M059J (cell line): ENCODE results near the gene RPL10A. TPM values are rescaled to one million over a fixed set of nuclear protein-coding genes. Genes with fewer than 3 reads are reported as not detected.
A peak's percentile ranks its signal among the peaks of the same experiment; 100 is the strongest.

Source experiments
- DNase-seq: peaks from one replicate; pipeline ENCODE4 v3.0.0-alpha.2; 2012; ENCODE audit warnings: low read depth
- total RNA-seq: library from RNA; depleted of rRNA; stranded (reverse); fragments of >200 nt; shearing (Covaris generic); gene quantifications from 2 replicates; pipeline ENCODE4 v1.2.3, GENCODE V29; 2014

Gene RPL10A
- total RNA-seq, 1 experiment from 2014 or later: 778 TPM

DNA sequence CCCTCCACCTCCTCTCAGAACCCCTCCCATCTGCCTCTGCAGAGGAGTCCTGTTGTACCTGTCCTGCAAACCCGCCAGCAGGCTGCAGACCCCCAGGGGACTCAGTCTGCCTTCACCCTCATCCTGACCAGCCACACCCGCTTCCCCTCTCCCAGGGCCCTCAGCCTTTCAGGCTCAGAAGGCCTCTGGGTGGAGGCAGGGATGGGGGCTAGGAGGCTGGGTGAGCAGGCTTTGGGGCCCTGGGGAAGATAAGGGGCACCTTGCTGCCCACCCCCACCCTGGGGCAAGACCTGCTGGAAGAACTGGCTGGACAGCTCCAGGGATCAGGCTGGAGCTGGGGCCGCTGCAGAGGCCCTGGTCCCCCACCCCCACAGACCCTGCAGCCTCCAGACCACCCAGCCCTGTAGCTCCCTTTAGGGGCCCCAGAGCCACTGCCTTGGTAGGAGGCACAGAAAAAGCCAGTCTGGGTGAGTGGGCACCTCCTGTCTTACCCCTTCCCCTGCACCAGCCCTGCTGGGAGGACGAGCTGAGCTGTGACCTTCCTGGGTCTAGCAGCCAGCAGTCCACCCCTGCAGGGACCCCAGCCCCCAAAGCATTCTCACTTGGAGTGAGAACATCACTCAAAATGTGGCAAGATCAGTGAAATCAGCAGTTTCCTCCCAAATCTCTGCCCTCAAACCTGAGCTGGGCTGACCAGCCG, 23.5 kb downstream of the RPL10A start:
- DNase-seq: no peak

DNA sequence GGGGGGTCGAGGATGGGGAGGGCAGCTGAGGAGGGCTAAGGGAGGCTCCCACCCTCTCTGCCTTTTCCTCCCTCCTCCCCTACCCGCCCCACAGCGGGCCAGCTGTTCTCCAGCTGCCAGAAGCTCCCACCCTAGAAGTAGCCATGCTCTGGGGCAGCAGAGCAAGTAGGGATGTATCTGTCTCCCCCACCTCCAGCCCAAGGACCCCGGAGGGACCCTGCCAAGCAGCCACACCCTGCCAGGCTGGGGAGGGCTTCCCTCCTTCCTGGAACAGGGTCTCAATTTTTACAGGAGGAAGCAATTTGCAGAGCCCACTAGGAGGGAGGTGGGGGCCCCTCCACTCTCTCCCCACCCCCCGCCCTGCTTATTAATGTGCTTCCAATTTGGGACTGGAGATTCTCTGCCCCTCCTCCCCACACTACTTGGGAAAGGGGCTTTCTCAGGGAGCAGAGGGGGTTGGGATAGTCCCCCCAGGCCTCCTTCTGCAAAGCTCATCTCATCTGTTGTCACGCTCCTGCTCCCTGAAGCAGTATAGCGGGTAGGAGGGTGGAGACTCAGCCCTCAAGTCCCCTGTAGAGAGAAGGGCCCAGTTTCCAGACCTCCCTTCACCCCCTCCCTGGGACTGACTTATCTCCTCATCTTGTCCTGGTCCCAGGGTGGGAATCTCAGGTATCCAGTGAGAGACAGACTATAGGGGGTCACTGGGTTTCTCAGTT, 24.2 kb downstream of the RPL10A start:
- no peak for DNase-seq

DNA sequence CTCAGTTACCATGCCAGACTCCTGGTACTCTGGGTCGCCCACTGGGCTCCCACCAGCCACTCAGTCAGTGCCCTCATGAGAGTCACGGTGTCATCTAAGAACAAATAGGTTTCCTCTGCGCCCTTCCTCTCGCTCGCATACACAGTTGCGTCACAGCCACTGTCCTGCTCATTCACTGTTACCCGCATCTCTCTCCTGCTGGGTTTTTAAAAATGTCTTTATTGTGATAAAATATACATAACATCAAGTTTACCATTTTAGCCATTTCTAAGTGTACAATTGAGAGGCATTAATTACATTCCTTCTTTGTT, 24.7 kb downstream of the RPL10A start:
- DNase-seq: no peak

DNA sequence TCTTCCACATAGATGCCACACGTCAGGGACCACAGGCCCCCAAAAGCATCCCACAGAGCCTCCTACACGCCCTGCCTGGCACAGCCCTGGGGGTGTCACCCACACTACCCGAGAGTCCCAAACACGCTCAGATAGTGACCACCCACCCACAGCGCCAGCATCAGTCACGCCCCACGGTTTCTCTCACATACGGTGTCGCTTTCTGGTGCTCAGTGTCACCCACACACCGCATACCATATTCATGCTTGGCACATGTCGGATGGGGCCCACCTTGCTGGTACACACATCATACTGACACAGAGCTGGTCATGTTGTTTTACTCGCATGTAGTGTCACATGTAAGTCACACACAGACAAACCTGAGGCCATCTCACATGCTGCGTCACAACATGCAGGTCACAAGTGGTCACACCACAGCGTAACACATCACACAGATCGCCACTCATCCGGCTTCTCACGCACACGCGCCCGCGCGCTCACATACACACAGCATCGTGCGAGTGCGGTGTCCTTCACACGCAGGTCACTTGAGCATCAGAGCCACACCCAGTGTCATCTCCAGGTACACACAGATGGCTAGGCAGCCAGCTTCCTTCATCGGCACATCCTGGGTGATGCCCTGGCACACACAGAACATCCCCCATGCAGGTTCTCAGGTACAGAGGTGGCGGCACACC, 25.2 kb downstream of the RPL10A start:
- no peak for DNase-seq

DNA sequence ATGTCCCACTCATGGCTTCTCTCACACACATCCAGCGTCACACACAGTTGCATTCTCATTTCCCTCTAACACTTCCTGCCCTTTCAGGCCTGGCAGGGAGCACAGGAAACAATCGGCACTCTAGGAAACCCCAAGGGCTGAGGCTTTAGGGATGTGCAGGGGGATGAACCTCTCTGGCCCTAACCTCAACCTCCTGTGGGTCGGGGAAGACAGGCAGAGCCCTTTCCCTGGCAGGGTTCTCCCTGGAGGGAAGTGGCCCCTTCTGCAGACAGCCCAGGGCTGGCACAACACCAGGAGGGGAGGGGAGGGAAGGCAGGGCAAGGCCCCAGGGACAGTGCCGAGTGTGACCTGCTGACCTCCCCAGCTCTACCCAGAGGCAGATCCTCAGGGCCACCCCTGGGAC, 26.0 kb downstream of the RPL10A start:
- DNase-seq: peak; percentile 29

DNA sequence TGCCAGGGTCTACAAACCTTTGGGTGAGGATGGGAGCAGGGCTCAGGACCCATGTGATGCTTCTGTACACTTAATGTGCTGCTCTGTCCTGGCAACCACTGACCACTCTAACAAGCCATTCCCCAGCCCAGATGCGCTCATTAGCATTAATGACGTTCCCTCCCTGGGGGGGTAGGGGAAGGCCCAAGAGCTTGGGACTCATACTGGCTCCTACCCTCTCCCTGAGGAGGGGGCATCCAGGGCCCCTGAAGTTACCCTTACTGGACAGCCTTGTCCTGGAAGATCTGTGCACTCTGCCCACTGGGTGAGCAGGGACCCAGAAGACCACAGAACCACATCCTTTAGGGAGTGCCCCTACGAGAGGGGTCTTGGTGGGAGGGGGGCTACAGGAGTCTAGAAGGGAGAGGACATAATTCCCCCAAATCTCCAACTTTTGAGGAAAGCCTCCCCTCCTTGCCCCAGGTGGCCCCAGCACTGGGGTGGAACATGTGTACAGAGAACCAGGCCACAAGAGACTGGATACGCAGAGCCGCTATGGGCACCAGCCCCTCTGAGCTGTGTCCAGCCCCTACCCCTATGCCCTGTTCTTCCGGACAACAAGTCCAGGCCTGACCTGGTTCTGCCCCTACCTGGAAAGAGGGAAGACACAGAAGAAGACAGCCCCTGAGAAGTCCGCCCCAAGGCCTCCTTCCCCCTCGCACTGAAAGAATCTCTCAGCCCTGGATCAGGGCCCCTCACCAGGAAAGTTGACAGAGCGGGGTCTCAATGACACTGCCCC, 27.2 kb downstream of the RPL10A start:
- DNase-seq: no peak

DNA sequence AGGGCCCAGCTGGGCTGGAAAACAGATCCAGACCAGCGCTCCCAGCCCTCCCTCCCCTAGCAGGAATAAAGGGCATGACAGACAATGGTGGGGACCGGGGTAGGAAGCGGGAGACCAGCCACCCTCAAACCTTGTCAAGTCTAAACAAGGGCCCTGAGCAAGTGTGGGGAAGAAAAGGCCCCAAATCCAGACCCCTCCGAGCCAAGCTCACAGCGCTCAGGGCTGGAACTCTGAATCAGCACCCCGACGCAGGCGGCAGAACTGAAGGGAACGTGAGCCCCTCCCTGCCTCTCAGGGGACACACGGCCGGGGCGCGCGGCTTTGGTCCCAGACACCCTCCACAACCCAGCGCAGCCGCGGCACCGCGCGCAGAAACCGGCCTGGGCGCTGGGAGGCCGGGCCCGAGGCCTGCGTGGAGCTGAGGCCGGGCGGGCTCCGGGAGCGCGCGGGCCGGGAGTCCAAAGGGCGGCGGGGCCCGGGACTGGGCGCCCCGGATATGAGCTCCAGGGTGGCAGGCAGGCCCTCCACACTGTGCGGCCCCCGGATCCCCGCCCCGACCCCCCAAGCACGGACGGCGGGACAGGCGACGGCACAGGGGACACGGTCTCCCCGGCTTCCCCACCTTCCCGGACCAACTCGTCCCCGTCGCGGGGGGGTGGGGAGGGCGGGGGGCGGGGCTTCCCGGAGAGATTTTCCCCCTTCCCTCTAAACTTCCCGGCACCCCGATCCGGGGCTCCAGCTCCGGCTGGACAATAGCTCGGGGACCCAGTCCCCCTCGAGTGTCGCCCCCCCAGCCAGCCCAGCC, 28.0 kb downstream of the RPL10A start:
- DNase-seq: peak; percentile 60

DNA sequence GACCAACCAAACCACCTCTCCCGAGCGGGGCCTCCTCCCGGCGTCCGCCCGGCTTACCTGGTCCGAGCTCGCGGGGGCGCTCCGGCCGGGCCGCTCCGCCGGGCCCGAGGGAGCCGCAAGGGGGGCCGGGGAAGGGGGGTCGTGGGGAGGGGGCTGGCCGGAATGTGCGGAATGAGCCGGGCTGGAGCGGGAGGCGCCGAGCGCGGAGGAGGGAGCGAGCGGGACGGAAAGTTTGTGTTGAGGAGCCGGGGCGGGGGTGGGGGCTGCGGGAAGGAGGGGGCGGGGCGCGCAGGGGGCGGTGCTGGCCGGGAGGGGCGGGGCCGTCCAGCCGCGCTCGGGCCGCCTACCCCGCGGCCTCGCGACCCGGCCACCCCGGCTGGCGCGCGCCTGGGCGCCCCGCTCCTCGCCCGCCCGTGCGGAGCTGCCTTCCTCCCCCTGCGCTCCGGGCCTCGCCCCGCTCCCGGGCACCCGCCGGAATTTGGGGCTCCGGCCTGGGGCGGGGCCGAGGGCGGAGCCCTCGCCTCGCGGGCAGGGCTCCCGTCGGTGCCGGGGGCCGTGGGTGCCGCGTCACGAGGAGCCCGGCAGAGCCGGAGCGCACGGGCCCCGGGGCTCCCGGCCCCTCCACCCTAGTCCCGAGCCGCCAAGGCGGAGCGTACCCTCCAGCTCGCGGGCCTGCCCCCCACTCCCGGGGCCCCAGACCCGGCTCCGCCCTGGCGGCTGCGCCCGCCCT, 28.8 kb downstream of the RPL10A start, which contains the start of gene TEAD3:
Gene TEAD3 (minus strand): TSS at position 239 of the 730 bp plus-strand sequence.
- peak; percentile 79 for DNase-seq

DNA sequence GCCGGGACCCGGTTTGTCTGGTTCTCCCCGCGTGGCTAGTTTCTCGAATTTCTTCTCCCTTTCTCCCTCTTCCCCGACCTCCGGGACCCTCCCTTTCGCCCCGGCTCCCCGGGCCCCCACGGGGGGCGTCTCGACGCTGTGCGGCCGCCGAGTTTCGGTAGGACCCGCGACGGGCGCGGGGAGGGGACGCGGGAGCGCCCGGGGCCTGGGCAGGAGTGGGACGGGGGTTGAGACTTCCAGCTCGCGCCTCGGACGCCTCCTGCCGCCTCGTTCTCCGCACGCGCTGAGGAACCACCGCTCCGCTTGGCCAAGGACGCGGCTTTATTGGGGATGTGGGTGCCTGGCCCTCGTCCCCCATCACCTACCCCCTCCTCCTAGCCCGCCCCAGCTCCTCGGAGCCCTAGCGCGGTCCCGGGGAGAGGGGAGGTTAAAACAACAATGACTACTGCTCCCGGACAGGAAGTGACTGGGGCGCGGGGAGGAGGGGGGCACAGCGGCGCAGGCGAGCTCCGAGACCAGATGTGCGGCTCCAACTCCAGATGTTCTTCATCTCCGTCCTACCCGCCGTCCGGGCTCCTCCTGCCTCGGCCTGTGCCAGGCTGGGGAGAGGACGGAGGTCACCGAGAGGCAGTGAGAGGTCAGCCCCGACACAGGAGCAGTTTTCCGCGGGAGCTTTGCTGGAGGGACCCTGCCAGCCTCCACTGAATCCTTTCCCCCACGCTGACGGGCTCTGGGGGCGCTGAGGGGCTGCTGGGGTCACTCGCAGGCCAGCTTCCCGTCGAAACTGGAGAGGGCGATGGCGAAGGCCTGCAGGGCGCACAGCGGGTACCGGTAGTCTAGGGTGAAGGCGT, 29.6 kb downstream of the RPL10A start:
- peak; percentile 77 for DNase-seq

DNA sequence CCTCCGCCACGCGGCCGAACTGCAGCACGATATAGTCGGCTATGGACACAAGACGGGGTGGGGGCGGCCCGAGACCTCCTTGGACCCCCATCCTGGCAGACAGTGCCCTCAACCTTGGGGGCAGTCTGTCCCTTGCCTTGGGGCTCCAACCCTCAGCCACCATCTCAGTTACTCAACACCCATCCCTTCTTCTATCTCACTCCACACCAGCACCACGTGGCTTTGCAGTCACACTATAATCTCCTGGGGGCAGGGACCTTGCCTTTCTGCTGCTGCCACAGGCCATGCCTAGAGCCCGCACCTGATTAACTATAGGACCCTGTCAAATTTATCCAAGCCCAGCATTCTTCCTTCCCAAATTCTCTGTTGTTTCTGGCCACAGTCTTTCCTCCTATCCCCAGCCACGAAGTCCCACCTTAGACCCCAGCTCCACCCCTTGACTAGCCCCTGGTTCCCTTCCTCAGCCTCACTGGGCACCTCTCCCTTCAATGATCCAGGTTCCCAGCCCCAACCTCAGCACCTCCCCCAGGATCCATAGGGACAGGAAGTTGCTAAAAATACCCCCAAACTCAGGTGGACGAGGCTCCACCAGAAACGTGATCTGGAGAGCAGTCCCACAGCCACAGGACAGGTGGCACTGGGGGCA, 30.3 kb downstream of the RPL10A start:
- no peak for DNase-seq

DNA sequence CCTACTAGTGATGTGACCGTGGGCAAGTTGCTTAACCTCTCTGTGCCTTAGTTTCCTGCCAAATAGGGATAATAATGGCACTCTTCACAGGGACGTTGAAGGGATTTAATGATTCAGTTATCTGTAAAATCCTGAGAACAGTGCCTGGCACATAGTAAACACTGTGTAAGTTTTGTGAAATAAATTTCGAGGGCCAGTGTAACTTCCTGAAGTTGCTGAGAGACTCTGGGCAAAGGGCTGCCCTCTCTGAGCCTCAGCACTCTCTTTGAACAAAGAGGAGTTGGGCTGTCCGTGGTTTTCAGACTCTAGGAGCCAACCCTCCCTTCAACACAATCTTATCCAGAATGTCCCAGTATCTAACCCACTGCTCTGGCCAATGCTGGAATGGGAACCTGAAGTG, 31.2 kb downstream of the RPL10A start:
- DNase-seq: no peak

DNA sequence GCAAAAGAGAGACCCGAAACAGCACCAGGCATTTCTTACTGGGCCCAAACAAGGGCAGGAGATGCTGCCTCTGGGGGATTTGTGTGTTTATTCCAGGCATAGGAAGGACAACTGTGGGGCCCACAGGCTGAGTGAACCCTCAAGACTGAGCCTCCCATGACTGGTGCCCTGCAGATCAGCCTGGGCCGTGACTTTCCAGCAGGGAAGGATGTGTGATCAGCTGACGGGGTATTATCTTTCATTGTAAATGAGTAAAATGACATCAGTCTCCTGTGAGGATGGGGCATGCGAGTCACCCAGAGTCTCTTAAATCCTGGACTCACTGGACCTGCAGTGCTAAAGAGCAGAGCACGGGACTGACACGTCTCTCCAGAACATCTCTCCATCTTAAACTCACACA, 32.6 kb downstream of the RPL10A start:
- DNase-seq: peak; percentile 78

DNA sequence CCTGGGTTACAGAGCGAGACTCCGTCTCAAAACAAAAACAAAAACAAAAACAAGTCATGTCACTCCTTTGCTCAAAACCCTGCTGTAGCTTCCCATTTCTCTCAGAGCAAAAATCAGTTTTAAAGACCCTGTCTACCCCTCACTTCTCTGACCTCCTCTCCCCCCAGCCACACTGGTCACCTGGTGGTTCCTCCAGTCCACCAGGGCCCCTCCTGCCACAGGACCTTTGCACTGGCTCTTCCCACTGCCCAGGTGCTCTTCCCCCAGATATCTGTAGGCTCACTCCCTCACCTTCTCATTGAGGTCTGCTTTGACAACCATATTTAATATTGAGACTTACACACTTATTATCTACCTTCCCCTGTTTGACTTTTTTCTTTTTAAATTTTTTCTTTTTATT, 33.6 kb downstream of the RPL10A start:
- no peak for DNase-seq

DNA sequence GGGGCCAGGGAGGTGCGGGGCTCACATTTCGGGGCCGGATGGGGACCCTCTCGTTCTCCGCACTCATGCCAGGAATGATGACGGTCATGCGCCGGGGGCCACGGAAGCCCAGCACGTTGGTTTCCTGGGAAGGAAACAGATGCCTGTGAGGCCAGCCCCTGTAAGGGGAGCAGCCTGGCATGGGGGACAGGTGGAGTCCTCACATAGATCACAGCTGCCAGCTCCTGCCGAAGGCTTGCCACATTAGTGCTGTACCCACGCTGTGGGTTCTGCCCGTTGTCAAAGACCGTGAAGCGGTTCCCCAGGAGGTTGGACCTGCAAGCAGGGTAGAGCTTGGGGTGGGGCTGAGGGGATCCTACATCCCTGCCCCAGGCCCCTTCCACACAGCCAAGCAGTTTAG, 35.3 kb downstream of the RPL10A start:
- no peak for DNase-seq

DNA sequence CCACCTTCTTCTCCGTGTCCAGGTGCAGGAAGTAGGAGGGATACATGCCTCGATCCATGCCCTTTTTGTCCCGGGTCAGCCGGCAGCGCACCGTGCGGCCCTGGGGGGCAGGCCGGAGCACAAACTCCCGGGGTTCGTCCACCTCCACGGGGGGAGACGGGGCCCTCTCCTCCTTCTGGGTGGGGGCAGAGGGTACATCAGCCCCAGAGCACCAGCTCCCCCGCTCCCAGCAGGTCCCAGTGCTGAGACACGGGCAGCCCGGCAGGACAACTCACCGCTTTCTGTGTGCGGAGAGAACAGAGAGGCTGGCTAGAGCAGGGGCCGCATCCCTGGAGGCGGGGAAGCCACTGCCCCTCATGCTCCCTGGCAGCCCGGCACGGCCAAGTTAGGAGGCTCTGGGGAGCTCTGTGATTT, 37.8 kb downstream of the RPL10A start:
- no peak for DNase-seq

DNA sequence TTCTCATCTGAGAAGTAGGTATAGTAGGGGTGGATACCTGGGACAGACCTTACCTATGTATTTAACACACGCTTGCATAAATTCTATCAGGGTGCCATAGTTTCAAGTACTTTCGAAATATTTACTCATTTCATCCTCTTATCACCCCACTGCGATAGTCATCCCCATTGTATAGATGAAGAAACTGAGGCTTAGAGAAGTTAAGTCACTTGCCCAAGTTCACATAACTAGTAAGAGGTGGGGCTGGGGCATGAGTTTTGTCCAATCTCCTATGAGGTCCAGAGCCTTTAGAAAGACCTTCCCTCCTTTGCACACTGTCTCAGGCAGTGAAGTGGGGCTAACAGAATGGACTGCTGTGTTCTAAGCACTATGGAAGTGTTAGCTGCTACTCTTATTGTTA, 38.3 kb downstream of the RPL10A start:
- DNase-seq: no peak

DNA sequence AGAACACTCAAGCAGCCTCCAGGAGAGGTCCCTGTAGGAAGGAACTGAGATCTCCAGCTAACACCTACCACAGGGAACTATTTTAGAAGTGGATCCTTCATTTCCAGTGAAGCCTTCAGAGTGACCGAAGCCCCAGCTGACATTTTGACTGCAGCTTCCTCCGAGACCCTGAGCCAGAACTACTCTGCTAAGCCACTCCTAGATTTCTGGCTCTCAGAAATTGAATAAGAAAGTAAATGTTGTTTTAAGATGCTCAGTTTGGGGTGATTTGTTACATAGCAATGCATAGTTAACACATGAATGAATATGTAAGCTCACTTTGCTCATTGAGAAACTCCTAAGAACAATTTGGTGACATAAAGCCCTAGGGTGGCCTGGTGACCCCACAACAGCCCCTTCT, 39.0 kb downstream of the RPL10A start:
- no peak for DNase-seq

DNA sequence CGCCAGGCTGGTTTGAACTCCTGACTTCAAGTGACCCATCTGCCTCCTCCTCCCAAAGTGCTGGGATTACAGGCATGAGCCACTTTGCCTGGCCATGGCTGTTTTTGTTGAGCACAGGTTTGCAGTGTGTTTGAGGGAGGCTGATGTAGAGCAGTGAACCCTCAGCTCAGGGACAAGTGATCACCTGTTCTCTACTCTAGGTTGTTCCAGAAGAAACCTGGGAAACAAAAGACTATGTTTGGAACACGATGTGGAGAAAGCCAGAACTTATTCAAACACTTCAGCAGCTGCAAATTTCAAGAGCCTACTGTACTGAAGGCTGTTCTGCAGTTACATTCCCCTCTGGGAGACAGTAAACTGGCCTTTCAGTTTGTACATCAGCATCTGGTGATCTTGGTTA, 39.8 kb downstream of the RPL10A start:
- no peak for DNase-seq

DNA sequence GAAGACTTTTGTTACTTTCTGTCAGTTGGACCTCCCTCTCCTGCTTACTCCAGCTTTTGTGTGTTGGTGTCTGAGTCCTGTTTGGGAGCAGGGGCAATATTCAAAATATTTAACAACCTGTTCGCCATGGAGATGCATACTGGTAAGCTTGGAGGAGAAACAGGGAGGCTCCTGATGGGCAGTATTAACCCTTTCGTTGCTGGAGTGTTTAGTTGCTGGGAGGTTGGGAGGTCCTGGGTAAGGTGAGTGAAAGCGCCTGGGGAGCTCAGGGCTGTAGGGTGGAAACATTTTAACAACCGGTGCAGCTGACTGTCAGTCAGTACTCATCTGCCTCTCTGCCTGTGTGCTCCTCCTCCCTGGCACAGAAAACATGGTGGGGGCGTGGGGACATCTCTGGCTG, 40.3 kb downstream of the RPL10A start:
- DNase-seq: no peak
